Activated CD8-positive, alpha-beta T cell treated with anti-CD3 and anti-CD28 coated beads, Interleukin-2, amount 10 ng/mL, durations not matched to agents 7 days and 5 days (primary cell): ENCODE measurements around the gene POT1. TPM values are rescaled to one million over a fixed set of nuclear protein-coding genes. Genes with fewer than 3 reads are reported as not detected.

Experiments
- ATAC-seq: fragments of 150-1000 bp; cut with Tn5 transposase; one replicate; pipeline ENCODE4 v1.10.0; 2021; ENCODE audit warnings: moderate library complexity
- CTCF ChIA-PET: fragments of 350-600 bp; sonication (Branson Sonifier 250); formaldehyde crosslinking; loops from one replicate; lab custom pipeline; 2021; ENCODE audit warnings: antibody characterized with exemption; lab: Charles Lee
- POLR2A ChIA-PET: fragments of 350-600 bp; sonication (Branson Sonifier 250); formaldehyde crosslinking; loops from one replicate; lab custom pipeline; 2021; ENCODE audit warnings: antibody characterized with exemption; lab: Charles Lee
- DNase-seq: peaks from one replicate; pipeline ENCODE4 v3.0.0-alpha.2; 2020
- H3K27ac Mint-ChIP-seq: one replicate; pipeline ENCODE4 v1.8.0; 2021; ENCODE audit warnings: mild to moderate bottlenecking, mixed read lengths
- H3K27me3 Mint-ChIP-seq: one replicate; pipeline ENCODE4 v1.8.0; 2021; ENCODE audit warnings: low read depth, mixed read lengths
- H3K36me3 Mint-ChIP-seq: one replicate; pipeline ENCODE4 v1.8.0; 2021; ENCODE audit warnings: low read depth, mixed read lengths
- H3K4me1 Mint-ChIP-seq: one replicate; pipeline ENCODE4 v1.8.0; 2021; ENCODE audit warnings: low read depth, mixed read lengths
- H3K4me3 Mint-ChIP-seq: one replicate; pipeline ENCODE4 v1.8.0; 2021; ENCODE audit warnings: mild to moderate bottlenecking, mixed read lengths
- H3K9me3 Mint-ChIP-seq: one replicate; pipeline ENCODE4 v1.8.0; 2022; ENCODE audit warnings: mixed read lengths; ENCODE audit not compliant: insufficient read depth
- total RNA-seq, 2 experiments: library from RNA; stranded (reverse); gene quantifications; one replicate each; pipeline ENCODE4 v1.2.3, GENCODE V29; 2021

Gene POT1
- total RNA-seq, 2 experiments from 2014 or later = 29.1 to 30.4 TPM

- no peak overlapping the region for H3K27ac Mint-ChIP-seq
- H3K36me3 Mint-ChIP-seq = no peaks in the 10 kb centered on the region
- H3K27me3 Mint-ChIP-seq = no peaks in the 10 kb centered on the region
- CTCF ChIA-PET = no interaction called here
- H3K4me1 Mint-ChIP-seq = no peaks in the 10 kb centered on the region
- no peak for ATAC-seq
- POLR2A ChIA-PET = no interaction called here
- no peak for DNase-seq
- H3K4me3 Mint-ChIP-seq = no peak overlapping the region
- no peaks in the 10 kb centered on the region for H3K9me3 Mint-ChIP-seq
Measured at GRCh38 chr7:124937076-124937475, 7.5 kb upstream of the POT1 start.

- Mint-ChIP-seq H3K36me3 (no peaks in the 10 kb centered on the region), H3K4me3 (no peak overlapping the region), H3K4me1 (peaks cover 1% of the 10 kb centered on the region), H3K27me3 (peaks cover 4% of the 10 kb centered on the region), H3K9me3 (no peaks in the 10 kb centered on the region), H3K27ac (no peak overlapping the region)
- ChIA-PET POLR2A (no interaction called here), CTCF (no interaction called here)
- ATAC-seq (no peak), DNase-seq (no peak)
Measured at GRCh38 chr7:124934841-124935240, 5.2 kb upstream of the POT1 start.

GRCh38 chr7:124930655-124931597 is 1.3 kb upstream of the POT1 start:
- H3K27me3 Mint-ChIP-seq = peaks cover 4% of the 10 kb centered on the region
- H3K9me3 Mint-ChIP-seq = no peaks in the 10 kb centered on the region
- H3K4me1 Mint-ChIP-seq = peaks cover 25% of the 10 kb centered on the region
- CTCF ChIA-PET = no interaction called here
- peaks cover 21% of the 10 kb centered on the region for H3K36me3 Mint-ChIP-seq
- POLR2A ChIA-PET = no interaction called here
- H3K4me3 Mint-ChIP-seq = no peak overlapping the region
- ATAC-seq (no peak), DNase-seq (no peak)
- H3K27ac Mint-ChIP-seq = no peak overlapping the region

GRCh38 chr7:124930173-124930623 is 573 bp upstream of the POT1 start:
- CTCF ChIA-PET = interaction anchor here (0.9 kb wide), 1 partner anchor 10 kb away, joined by 3 read pairs; no protein-coding TSS in a partner anchor
- DNase-seq = no peak
- Mint-ChIP-seq H3K9me3 (no peaks in the 10 kb centered on the region), H3K27me3 (peaks cover 4% of the 10 kb centered on the region), H3K4me3 (peak overlapping the region; percentile 92), H3K36me3 (peaks cover 26% of the 10 kb centered on the region), H3K27ac (peak overlapping the region; percentile 90), H3K4me1 (peaks cover 29% of the 10 kb centered on the region)
- ATAC-seq = no peak
- POLR2A ChIA-PET = interaction anchor here (0.6 to 1.5 kb wide), 4 partner anchors 9 to 40 kb away, joined by 3 to 7 read pairs (median 4); no protein-coding TSS in a partner anchor

- Mint-ChIP-seq H3K27ac (no peak overlapping the region), H3K4me1 (peaks cover 43% of the 10 kb centered on the region), H3K36me3 (peaks cover 36% of the 10 kb centered on the region), H3K9me3 (no peaks in the 10 kb centered on the region), H3K4me3 (no peak overlapping the region), H3K27me3 (no peaks in the 10 kb centered on the region)
- ChIA-PET CTCF (no interaction called here), POLR2A (no interaction called here)
- no peak for ATAC-seq
- DNase-seq = no peak
Measured at GRCh38 chr7:124924906-124925305, 4.7 kb downstream of the POT1 start.

- no peak overlapping the region for H3K27ac Mint-ChIP-seq
- DNase-seq (no peak), ATAC-seq (no peak)
- no peaks in the 10 kb centered on the region for H3K9me3 Mint-ChIP-seq
- CTCF ChIA-PET = no interaction called here
- POLR2A ChIA-PET = no interaction called here
- H3K36me3 Mint-ChIP-seq = peaks cover 23% of the 10 kb centered on the region
- H3K4me1 Mint-ChIP-seq = peaks cover 26% of the 10 kb centered on the region
- no peaks in the 10 kb centered on the region for H3K27me3 Mint-ChIP-seq
- no peak overlapping the region for H3K4me3 Mint-ChIP-seq
Measured at GRCh38 chr7:124922200-124922599, 7.4 kb downstream of the POT1 start.

- H3K27ac Mint-ChIP-seq = no peak overlapping the region
- H3K9me3 Mint-ChIP-seq = no peaks in the 10 kb centered on the region
- no peak for ATAC-seq
- ChIA-PET POLR2A (interaction anchor here (1.0 kb wide), 1 partner anchor 10 kb away, joined by 4 read pairs; the partner anchor contains the start of gene POT1), CTCF (interaction anchor here (0.6 kb wide), 1 partner anchor 10 kb away, joined by 3 read pairs; the partner anchor contains the start of gene POT1)
- peaks cover 10% of the 10 kb centered on the region for H3K36me3 Mint-ChIP-seq
- DNase-seq = no peak
- H3K4me3 Mint-ChIP-seq = no peak overlapping the region
- no peaks in the 10 kb centered on the region for H3K27me3 Mint-ChIP-seq
- H3K4me1 Mint-ChIP-seq = peaks cover 14% of the 10 kb centered on the region
Measured at GRCh38 chr7:124919841-124920240, 9.8 kb downstream of the POT1 start.

GRCh38 chr7:124918662-124919061 is 11.0 kb downstream of the POT1 start:
- H3K9me3 Mint-ChIP-seq = no peaks in the 10 kb centered on the region
- CTCF ChIA-PET = no interaction called here
- H3K36me3 Mint-ChIP-seq = peaks cover 4% of the 10 kb centered on the region
- no peaks in the 10 kb centered on the region for H3K27me3 Mint-ChIP-seq
- ATAC-seq (no peak), DNase-seq (no peak)
- POLR2A ChIA-PET = interaction anchor here (1.0 kb wide), 1 partner anchor 11 kb away, joined by 4 read pairs; the partner anchor contains the start of gene POT1
- no peak overlapping the region for H3K4me3 Mint-ChIP-seq
- H3K4me1 Mint-ChIP-seq = peaks cover 5% of the 10 kb centered on the region
- H3K27ac Mint-ChIP-seq = no peak overlapping the region

GRCh38 chr7:124915242-124915641 is 14.4 kb downstream of the POT1 start:
- Mint-ChIP-seq H3K9me3 (no peaks in the 10 kb centered on the region), H3K27me3 (no peaks in the 10 kb centered on the region), H3K4me3 (no peak overlapping the region), H3K27ac (no peak overlapping the region), H3K36me3 (peaks cover 7% of the 10 kb centered on the region), H3K4me1 (no peaks in the 10 kb centered on the region)
- ATAC-seq (no peak), DNase-seq (no peak)
- ChIA-PET CTCF (no interaction called here), POLR2A (interaction anchor here (1.9 kb wide), 1 partner anchor 14 kb away, joined by 5 read pairs; no protein-coding TSS in a partner anchor)

- ATAC-seq (no peak), DNase-seq (no peak)
- Mint-ChIP-seq H3K4me3 (no peak overlapping the region), H3K4me1 (no peaks in the 10 kb centered on the region), H3K9me3 (no peaks in the 10 kb centered on the region), H3K27me3 (no peaks in the 10 kb centered on the region), H3K27ac (no peak overlapping the region), H3K36me3 (peaks cover 7% of the 10 kb centered on the region)
- POLR2A ChIA-PET = interaction anchor here (1.9 kb wide), 1 partner anchor 15 kb away, joined by 5 read pairs; no protein-coding TSS in a partner anchor
- CTCF ChIA-PET = no interaction called here
Measured at GRCh38 chr7:124914298-124914697, 15.3 kb downstream of the POT1 start.

- Mint-ChIP-seq H3K27me3 (no peaks in the 10 kb centered on the region), H3K4me3 (no peak overlapping the region), H3K27ac (no peak overlapping the region), H3K4me1 (no peaks in the 10 kb centered on the region), H3K9me3 (no peaks in the 10 kb centered on the region), H3K36me3 (peaks cover 7% of the 10 kb centered on the region)
- POLR2A ChIA-PET = no interaction called here
- CTCF ChIA-PET = no interaction called here
- DNase-seq (no peak), ATAC-seq (no peak)
Measured at GRCh38 chr7:124912972-124913371, 16.7 kb downstream of the POT1 start.

- no peak for ATAC-seq
Measured at GRCh38 chr7:124909808-124910207, 19.8 kb downstream of the POT1 start.

More at GRCh38 chr7:124909808-124910207, 19.8 kb downstream of the POT1 start:
- no peaks in the 10 kb centered on the region for H3K27me3 Mint-ChIP-seq
- H3K9me3 Mint-ChIP-seq = no peaks in the 10 kb centered on the region
- no peaks in the 10 kb centered on the region for H3K4me1 Mint-ChIP-seq
- no peak for DNase-seq
- ChIA-PET CTCF (no interaction called here), POLR2A (no interaction called here)
- peaks cover 17% of the 10 kb centered on the region for H3K36me3 Mint-ChIP-seq
- no peak overlapping the region for H3K4me3 Mint-ChIP-seq
- H3K27ac Mint-ChIP-seq = no peak overlapping the region
